Measurements from ENCODE around the gene NXT1.

The NXT1 gene

GRCh38 chr20:23357767-23358562 lies 7.4 kb downstream of the NXT1 start:
- no peak for TF ChIP-seq Cebpa-rat (IDR thresholded peaks at IDR 0.05)
- Histone ChIP-seq H3K27me3 (no peaks in the 10 kb centered on the region), H3K4me2 (peak overlapping the region; percentile 87), H3K27ac (peak overlapping the region; percentile 78), H3K9me3 (no peaks in the 10 kb centered on the region), H3K9ac (peak overlapping the region; percentile 83), H3K36me3 (peaks cover 35% of the 10 kb centered on the region), H4K20me1 (peaks cover 44% of the 10 kb centered on the region), H3K4me3 (peak overlapping the region; percentile 79), H3K4me1 (peaks cover 59% of the 10 kb centered on the region)

GRCh38 chr20:23358563-23358906 lies 7.9 kb downstream of the NXT1 start:
- Histone ChIP-seq H4K20me1 (peaks cover 44% of the 10 kb centered on the region), H3K36me3 (peaks cover 29% of the 10 kb centered on the region), H3K4me3 (peak overlapping the region; percentile 79), H3K27ac (no peak overlapping the region), H3K27me3 (no peaks in the 10 kb centered on the region), H3K9ac (no peak overlapping the region), H3K4me2 (peak overlapping the region; percentile 87), H3K9me3 (no peaks in the 10 kb centered on the region), H3K4me1 (peaks cover 61% of the 10 kb centered on the region)
- no peak for TF ChIP-seq Cebpa-rat (IDR thresholded peaks at IDR 0.05)

GRCh38 chr20:23358923-23359593 lies 8.5 kb downstream of the NXT1 start:
- Histone ChIP-seq H3K27ac (no peak overlapping the region), H3K4me1 (peaks cover 67% of the 10 kb centered on the region), H3K36me3 (peaks cover 24% of the 10 kb centered on the region), H4K20me1 (peaks cover 44% of the 10 kb centered on the region), H3K27me3 (no peaks in the 10 kb centered on the region), H3K4me3 (no peak overlapping the region), H3K9me3 (no peaks in the 10 kb centered on the region), H3K9ac (no peak overlapping the region), H3K4me2 (peak overlapping the region; percentile 87)
- no peak for TF ChIP-seq Cebpa-rat (IDR thresholded peaks at IDR 0.05)

GRCh38 chr20:23360531-23360930 lies 9.9 kb downstream of the NXT1 start:
- Histone ChIP-seq H3K9me3 (no peaks in the 10 kb centered on the region), H3K36me3 (peaks cover 23% of the 10 kb centered on the region), H3K4me3 (peak overlapping the region; percentile 96; the same call in 1 of the 2 replicates), H3K27ac (peak overlapping the region; percentile 92; the same call in 1 of the 2 replicates), H4K20me1 (peaks cover 44% of the 10 kb centered on the region), H3K9ac (0 out of 2 replicates have a peak overlapping the region, but pooled peaks have one; percentile 94), H3K4me1 (peaks cover 60% of the 10 kb centered on the region), H3K27me3 (no peaks in the 10 kb centered on the region), H3K4me2 (peak overlapping the region; percentile 87)
- TF ChIP-seq Cebpa-rat (IDR thresholded peaks at IDR 0.05): no peak

- TF ChIP-seq Cebpa-rat (IDR thresholded peaks at IDR 0.05): no peak
- Histone ChIP-seq H3K9me3 (no peaks in the 10 kb centered on the region), H3K4me1 (peaks cover 60% of the 10 kb centered on the region), H4K20me1 (peaks cover 44% of the 10 kb centered on the region), H3K27me3 (no peaks in the 10 kb centered on the region), H3K4me2 (peak overlapping the region; percentile 87), H3K9ac (peak overlapping the region; percentile 94), H3K36me3 (peaks cover 23% of the 10 kb centered on the region), H3K27ac (peak overlapping the region; percentile 92), H3K4me3 (peak overlapping the region; percentile 96)
Measured at GRCh38 chr20:23361119-23361475, 10.5 kb downstream of the NXT1 start.

GRCh38 chr20:23361476-23362391 lies 11.1 kb downstream of the NXT1 start, which contains the start of gene GZF1:
Gene GZF1 (plus strand): TSS chr20:23362182. CDS start chr20:23364384, 2,202 bp downstream.
- Histone ChIP-seq H3K9ac (peak within 1 kb of the TSS; percentile 94), H3K4me3 (peak within 1 kb of the TSS; percentile 96), H3K4me1 (peaks cover 61% of the 10 kb centered on the region), H3K4me2 (peak within 1 kb of the TSS; percentile 90), H3K27ac (peak within 1 kb of the TSS; percentile 92), H3K36me3 (peaks cover 23% of the 10 kb centered on the region), H3K9me3 (no peaks in the 10 kb centered on the region), H3K27me3 (no peaks in the 10 kb centered on the region), H4K20me1 (peaks cover 46% of the 10 kb centered on the region)
- TF ChIP-seq Cebpa-rat (IDR thresholded peaks at IDR 0.05): peak; percentile 100

GRCh38 chr20:23362392-23363256 lies 12.0 kb downstream of the NXT1 start:
- Histone ChIP-seq H3K9ac (peak overlapping the region; percentile 94), H3K27me3 (no peaks in the 10 kb centered on the region), H4K20me1 (peaks cover 55% of the 10 kb centered on the region), H3K4me3 (peak overlapping the region; percentile 96), H3K9me3 (no peaks in the 10 kb centered on the region), H3K4me2 (peak overlapping the region; percentile 90), H3K36me3 (peaks cover 30% of the 10 kb centered on the region), H3K4me1 (peaks cover 56% of the 10 kb centered on the region), H3K27ac (peak overlapping the region; percentile 92)
- TF ChIP-seq Cebpa-rat (IDR thresholded peaks at IDR 0.05): no peak

- no peak for TF ChIP-seq Cebpa-rat (IDR thresholded peaks at IDR 0.05)
- peaks cover 61% of the 10 kb centered on the region for H4K20me1 ChIP-seq
- peak overlapping the region; percentile 96 for H3K4me3 ChIP-seq
- H3K27me3 ChIP-seq: no peaks in the 10 kb centered on the region
- peak overlapping the region; percentile 94 for H3K9ac ChIP-seq
- peaks cover 31% of the 10 kb centered on the region for H3K36me3 ChIP-seq
- peak overlapping the region; percentile 90 for H3K4me2 ChIP-seq
- H3K4me1 ChIP-seq: peaks cover 56% of the 10 kb centered on the region
- H3K27ac ChIP-seq: no peak overlapping the region
- H3K9me3 ChIP-seq: no peaks in the 10 kb centered on the region
Measured at GRCh38 chr20:23363257-23363649, 12.7 kb downstream of the NXT1 start.
